RWPE2 (cell line): Measurements from ENCODE around the gene NTN1.
"Not testable (repeated sequence)": the region's sequence is repeated elsewhere in the genome, so short reads cannot be mapped to it uniquely, and the experiment has no call there.

Source experiments
- ATAC-seq: fragments of 200-7000 bp; cut with Tn5 transposase; 3 replicates; pipeline ENCODE4 v1.9.1; 2021; ENCODE audit warnings: low read depth
- DNase-seq: peaks from one replicate; pipeline ENCODE4 v3.0.0-alpha.2; 2020; ENCODE audit warnings: low spot score
- H3K27ac ChIP-seq: fragments of 450-650 bp; 2 replicates; pipeline ENCODE4 v1.5.1; 2017; ENCODE audit warnings: mild to moderate bottlenecking; ENCODE audit not compliant: poor library complexity, severe bottlenecking
- H3K27me3 ChIP-seq: fragments of 250-450 bp; sonication (Bioruptor Pico); 2 replicates; pipeline ENCODE4 v1.5.1; 2021; ENCODE audit warnings: mild to moderate bottlenecking, moderate library complexity; ENCODE audit not compliant: insufficient read depth, poor library complexity, severe bottlenecking
- H3K36me3 ChIP-seq: fragments of 250-450 bp; sonication (Bioruptor Pico); 2 replicates; pipeline ENCODE4 v1.5.1; 2020; ENCODE audit warnings: low read depth, mild to moderate bottlenecking, moderate library complexity
- H3K4me1 ChIP-seq: fragments of 250-450 bp; sonication (Bioruptor Pico); 2 replicates; pipeline ENCODE4 v1.5.1; 2021; ENCODE audit warnings: mild to moderate bottlenecking, moderate library complexity; ENCODE audit not compliant: insufficient read depth, poor library complexity, severe bottlenecking
- H3K4me3 ChIP-seq: fragments of 250-450 bp; sonication (Bioruptor Pico); 2 replicates; pipeline ENCODE4 v1.5.1; 2021; ENCODE audit warnings: mild to moderate bottlenecking, moderate library complexity; ENCODE audit not compliant: severe bottlenecking
- H3K9me3 ChIP-seq: fragments of 250-450 bp; sonication (Bioruptor Pico); 2 replicates; pipeline ENCODE4 v1.5.1; 2021; ENCODE audit warnings: mild to moderate bottlenecking, moderate library complexity; ENCODE audit not compliant: severe bottlenecking
- CTCF ChIP-seq: fragments of 450-650 bp; IDR thresholded peaks from one replicate; pipeline ENCODE4 v1.5.1; 2017; ENCODE audit warnings: mild to moderate bottlenecking, moderate library complexity; ENCODE audit not compliant: poor library complexity, severe bottlenecking

NTN1 gene

GRCh38 chr17:9090641-9091096, 69.4 kb downstream of the NTN1 start:
- no peak for ATAC-seq
- Histone ChIP-seq H3K4me3 (no peak overlapping the region), H3K9me3 (no peaks in the 10 kb centered on the region), H3K4me1 (no peaks in the 10 kb centered on the region), H3K27me3 (no peaks in the 10 kb centered on the region), H3K36me3 (no peaks in the 10 kb centered on the region), H3K27ac (no peak overlapping the region)
- TF ChIP-seq CTCF = no peak
- DNase-seq = no peak

GRCh38 chr17:9094193-9094592, 72.9 kb downstream of the NTN1 start:
- H3K27me3 ChIP-seq = no peaks in the 10 kb centered on the region
- DNase-seq = no peak
- no peak overlapping the region for H3K4me3 ChIP-seq
- H3K9me3 ChIP-seq = no peaks in the 10 kb centered on the region
- no peaks in the 10 kb centered on the region for H3K36me3 ChIP-seq
- no peak overlapping the region for H3K27ac ChIP-seq
- TF ChIP-seq CTCF = no peak
- no peak; the same call in 2 of the 3 replicates for ATAC-seq
- no peaks in the 10 kb centered on the region for H3K4me1 ChIP-seq

- TF ChIP-seq CTCF = no peak
- H3K27ac ChIP-seq = no peak overlapping the region
- H3K4me3 ChIP-seq = no peak overlapping the region
- H3K36me3 ChIP-seq = no peaks in the 10 kb centered on the region
- no peaks in the 10 kb centered on the region for H3K27me3 ChIP-seq
- no peak for DNase-seq
- H3K4me1 ChIP-seq = no peaks in the 10 kb centered on the region
- ATAC-seq = no peak
- H3K9me3 ChIP-seq = no peaks in the 10 kb centered on the region
These were observed 74.1 kb downstream of the NTN1 start for GRCh38 chr17:9095390-9095789.

GRCh38 chr17:9098242-9098825, 77.0 kb downstream of the NTN1 start:
- H3K36me3 ChIP-seq = no peaks in the 10 kb centered on the region
- no peak for DNase-seq
- no peak overlapping the region for H3K27ac ChIP-seq
- no peak overlapping the region for H3K4me3 ChIP-seq
- H3K27me3 ChIP-seq = no peaks in the 10 kb centered on the region
- no peaks in the 10 kb centered on the region for H3K4me1 ChIP-seq
- no peaks in the 10 kb centered on the region for H3K9me3 ChIP-seq
- TF ChIP-seq CTCF = no peak
- no peak for ATAC-seq

- TF ChIP-seq CTCF = no peak
- no peak for DNase-seq
- Histone ChIP-seq H3K27ac (no peak overlapping the region), H3K27me3 (no peaks in the 10 kb centered on the region), H3K4me1 (no peaks in the 10 kb centered on the region), H3K4me3 (no peak overlapping the region), H3K9me3 (no peaks in the 10 kb centered on the region), H3K36me3 (no peaks in the 10 kb centered on the region)
- ATAC-seq = no peak
These were observed 80.0 kb downstream of the NTN1 start for GRCh38 chr17:9101356-9101755.

- not testable (repeated sequence) for H3K27ac ChIP-seq, DNase-seq, ATAC-seq, H3K9me3 ChIP-seq, H3K4me1 ChIP-seq, H3K36me3 ChIP-seq, H3K4me3 ChIP-seq, H3K27me3 ChIP-seq
These were observed 81.9 kb downstream of the NTN1 start for GRCh38 chr17:9103193-9103592.
